Measurements from ENCODE around the gene KRTAP5-10. TPM values are rescaled to one million over a fixed set of nuclear protein-coding genes. Genes with fewer than 3 reads are reported as not detected.

Gene KRTAP5-10
- polyA plus RNA-seq, 1 experiment: 0.06 TPM

DNA sequence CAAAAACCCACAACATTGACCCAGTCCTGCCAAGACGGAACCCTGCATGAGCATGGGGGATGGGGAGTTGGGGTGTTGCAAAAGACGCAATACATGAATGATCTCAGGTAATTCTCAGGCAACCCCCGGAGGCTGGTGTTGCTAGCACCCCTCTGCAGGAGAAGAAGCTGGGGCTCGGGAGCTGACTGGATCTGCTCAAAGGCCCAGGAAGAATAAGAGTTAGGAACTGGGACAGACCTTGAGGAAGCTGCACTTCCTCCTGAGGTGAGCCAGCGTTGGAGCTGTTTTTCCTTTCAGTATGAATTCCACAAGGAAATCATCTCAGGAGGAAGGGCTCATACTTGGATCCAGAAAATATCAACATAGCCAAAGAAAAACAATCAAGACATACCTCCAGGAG, 17.2 kb upstream of the KRTAP5-10 start, which contains the start of gene KRTAP5-9:
TSS of gene KRTAP5-9 (plus strand) at position 301 of the 400 bp plus-strand sequence. CDS start 238 bp downstream, outside the sequence.
- TF ChIP-seq, protein P1, sequence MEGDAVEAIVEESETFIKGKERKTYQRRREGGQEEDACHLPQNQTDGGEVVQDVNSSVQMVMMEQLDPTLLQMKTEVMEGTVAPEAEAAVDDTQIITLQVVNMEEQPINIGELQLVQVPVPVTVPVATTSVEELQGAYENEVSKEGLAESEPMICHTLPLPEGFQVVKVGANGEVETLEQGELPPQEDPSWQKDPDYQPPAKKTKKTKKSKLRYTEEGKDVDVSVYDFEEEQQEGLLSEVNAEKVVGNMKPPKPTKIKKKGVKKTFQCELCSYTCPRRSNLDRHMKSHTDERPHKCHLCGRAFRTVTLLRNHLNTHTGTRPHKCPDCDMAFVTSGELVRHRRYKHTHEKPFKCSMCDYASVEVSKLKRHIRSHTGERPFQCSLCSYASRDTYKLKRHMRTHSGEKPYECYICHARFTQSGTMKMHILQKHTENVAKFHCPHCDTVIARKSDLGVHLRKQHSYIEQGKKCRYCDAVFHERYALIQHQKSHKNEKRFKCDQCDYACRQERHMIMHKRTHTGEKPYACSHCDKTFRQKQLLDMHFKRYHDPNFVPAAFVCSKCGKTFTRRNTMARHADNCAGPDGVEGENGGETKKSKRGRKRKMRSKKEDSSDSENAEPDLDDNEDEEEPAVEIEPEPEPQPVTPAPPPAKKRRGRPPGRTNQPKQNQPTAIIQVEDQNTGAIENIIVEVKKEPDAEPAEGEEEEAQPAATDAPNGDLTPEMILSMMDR (IDR thresholded peaks at IDR 0.05; ENCODE audit: insufficient read depth, low read depth, low read length): no peak
- CTCF ChIA-PET: interaction anchor here (0.7 kb wide), 1 partner anchor 15 kb away, joined by 3 read pairs; no protein-coding TSS in a partner anchor
- H3K27me3 ChIP-seq (ENCODE audit: control insufficient read depth, insufficient read depth, low read length): no peaks in the 10 kb centered on the region
- no peak within 1 kb of the TSS for H3K4me3 ChIP-seq (ENCODE audit: low read depth, low read length)
- no peaks in the 10 kb centered on the region for H3K36me3 ChIP-seq (ENCODE audit: control insufficient read depth, insufficient read depth, low read length)
- no peak for DNase-seq (ENCODE audit: low read depth)
- POLR2A ChIA-PET: no interaction called here

DNA sequence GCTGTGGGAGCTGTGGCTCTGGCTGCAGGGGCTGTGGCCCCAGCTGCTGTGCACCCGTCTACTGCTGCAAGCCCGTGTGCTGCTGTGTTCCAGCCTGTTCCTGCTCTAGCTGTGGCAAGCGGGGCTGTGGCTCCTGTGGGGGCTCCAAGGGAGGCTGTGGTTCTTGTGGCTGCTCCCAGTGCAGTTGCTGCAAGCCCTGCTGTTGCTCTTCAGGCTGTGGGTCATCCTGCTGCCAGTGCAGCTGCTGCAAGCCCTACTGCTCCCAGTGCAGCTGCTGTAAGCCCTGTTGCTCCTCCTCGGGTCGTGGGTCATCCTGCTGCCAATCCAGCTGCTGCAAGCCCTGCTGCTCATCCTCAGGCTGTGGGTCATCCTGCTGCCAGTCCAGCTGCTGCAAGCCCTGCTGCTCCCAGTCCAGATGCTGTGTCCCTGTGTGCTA, 16.6 kb upstream of the KRTAP5-10 start:
- Histone ChIP-seq H3K27me3 (ENCODE audit: control insufficient read depth, insufficient read depth, low read length) (no peaks in the 10 kb centered on the region), H3K4me3 (ENCODE audit: low read depth, low read length) (no peak overlapping the region), H3K36me3 (ENCODE audit: control insufficient read depth, insufficient read depth, low read length) (no peaks in the 10 kb centered on the region)
- POLR2A ChIA-PET: no interaction called here
- CTCF ChIA-PET: interaction anchor here (0.7 kb wide), 1 partner anchor 14 kb away, joined by 3 read pairs; no protein-coding TSS in a partner anchor
- TF ChIP-seq, protein P1 (IDR thresholded peaks at IDR 0.05; ENCODE audit: insufficient read depth, low read depth, low read length): no peak
- no peak for DNase-seq (ENCODE audit: low read depth)

DNA sequence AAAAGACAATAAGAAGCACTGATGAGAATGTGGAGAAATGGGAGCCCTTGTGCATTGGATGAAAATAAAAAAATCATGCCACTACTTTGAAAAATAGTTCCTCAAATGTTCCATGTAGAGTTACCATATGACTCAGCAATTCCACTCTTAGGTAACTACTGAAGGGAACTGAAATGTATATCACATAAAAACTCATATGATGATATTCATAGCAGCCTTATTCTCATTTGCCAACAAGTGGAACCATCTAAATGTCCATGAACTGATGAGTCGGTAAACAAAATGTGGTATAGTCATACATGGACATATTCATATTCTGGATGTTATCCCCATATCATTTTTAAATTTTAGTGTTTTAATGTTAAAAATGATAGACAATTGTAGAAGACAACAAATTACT, 13.7 kb upstream of the KRTAP5-10 start:
- no peaks in the 10 kb centered on the region for H3K27me3 ChIP-seq (ENCODE audit: control insufficient read depth, insufficient read depth, low read length)
- POLR2A ChIA-PET: no interaction called here
- H3K36me3 ChIP-seq (ENCODE audit: control insufficient read depth, insufficient read depth, low read length): no peaks in the 10 kb centered on the region
- no peak for DNase-seq (ENCODE audit: low read depth)
- CTCF ChIA-PET: interaction anchor here (0.6 kb wide), 1 partner anchor 149 kb away, joined by 3 read pairs; no protein-coding TSS in a partner anchor
- no peak overlapping the region for H3K4me3 ChIP-seq (ENCODE audit: low read depth, low read length)
- TF ChIP-seq, protein P1 (IDR thresholded peaks at IDR 0.05; ENCODE audit: insufficient read depth, low read depth, low read length): no peak

DNA sequence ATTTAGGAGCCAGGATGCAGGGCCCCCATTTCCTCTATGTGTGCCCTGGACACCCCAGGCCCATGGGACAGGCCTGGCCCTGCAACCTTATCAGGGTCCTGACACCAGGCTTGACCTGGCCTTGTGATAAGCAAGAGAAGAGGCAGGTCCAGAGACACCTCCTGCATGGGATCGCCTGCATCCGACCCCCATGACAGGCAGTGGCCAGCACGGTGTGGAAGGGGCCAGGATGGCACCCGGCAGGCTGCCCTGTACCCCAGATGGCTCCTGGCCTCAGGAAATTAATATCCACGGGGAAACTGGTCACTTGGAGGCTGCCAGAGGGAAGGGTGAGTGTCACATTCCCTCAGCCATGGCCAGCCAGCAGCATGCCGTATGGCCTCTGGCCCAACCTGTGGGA, 10.4 kb upstream of the KRTAP5-10 start:
- ChIA-PET POLR2A (no interaction called here), CTCF (no interaction called here)
- H3K27me3 ChIP-seq (ENCODE audit: control insufficient read depth, insufficient read depth, low read length): no peaks in the 10 kb centered on the region
- no peaks in the 10 kb centered on the region for H3K36me3 ChIP-seq (ENCODE audit: control insufficient read depth, insufficient read depth, low read length)
- no peak overlapping the region for H3K4me3 ChIP-seq (ENCODE audit: low read depth, low read length)
- no peak for DNase-seq (ENCODE audit: low read depth)
- TF ChIP-seq, protein P1 (IDR thresholded peaks at IDR 0.05; ENCODE audit: insufficient read depth, low read depth, low read length): no peak

DNA sequence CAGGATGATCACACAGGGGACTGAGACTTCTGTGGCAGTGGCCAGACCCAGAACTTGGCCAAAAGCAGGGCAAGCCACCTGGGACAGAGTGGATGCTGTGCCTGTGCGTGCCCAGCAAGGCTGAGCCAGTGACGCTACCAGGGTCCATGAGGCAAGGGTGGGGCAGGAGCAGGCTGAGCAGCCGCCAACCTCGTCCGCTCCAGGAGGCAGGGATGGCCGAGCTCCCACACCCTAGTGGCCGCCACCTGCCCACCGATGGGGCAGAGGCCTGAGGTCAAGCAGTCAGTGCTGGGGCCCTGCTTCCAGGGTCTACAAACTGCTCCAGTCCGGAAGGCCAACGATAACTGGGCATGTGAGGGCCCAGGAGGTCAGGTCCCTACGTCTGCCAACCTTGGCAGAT, 9.9 kb upstream of the KRTAP5-10 start:
- ChIA-PET CTCF (no interaction called here), POLR2A (no interaction called here)
- no peak for DNase-seq (ENCODE audit: low read depth)
- Histone ChIP-seq H3K4me3 (ENCODE audit: low read depth, low read length) (no peak overlapping the region), H3K36me3 (ENCODE audit: control insufficient read depth, insufficient read depth, low read length) (no peaks in the 10 kb centered on the region), H3K27me3 (ENCODE audit: control insufficient read depth, insufficient read depth, low read length) (no peaks in the 10 kb centered on the region)
- TF ChIP-seq, protein P1 (IDR thresholded peaks at IDR 0.05; ENCODE audit: insufficient read depth, low read depth, low read length): no peak
